CD1c-positive myeloid dendritic cell (primary cell): ENCODE measurements around the gene EP300.
"Not testable (repeated sequence)": the region's sequence is repeated elsewhere in the genome, so short reads cannot be mapped to it uniquely, and the experiment has no call there.

ENCODE experiments used
- DNase-seq: peaks from one replicate; pipeline ENCODE4 v3.0.0-alpha.2; 2016; ENCODE audit errors: extremely low spot score

Gene EP300

GRCh38 chr22:41152902-41153301 is 60.5 kb downstream of the EP300 start:
- DNase-seq, result no peak

GRCh38 chr22:41157083-41157482 is 64.7 kb downstream of the EP300 start:
- DNase-seq, result no peak

- DNase-seq, result no peak
These were observed 76.8 kb downstream of the EP300 start for GRCh38 chr22:41169157-41169556.

- DNase-seq, result no peak
These were observed 79.6 kb downstream of the EP300 start for GRCh38 chr22:41171996-41172395.

- no peak for DNase-seq
These were observed 83.2 kb downstream of the EP300 start for GRCh38 chr22:41175546-41175945.

- DNase-seq, result no peak
These were observed 84.7 kb downstream of the EP300 start for GRCh38 chr22:41177040-41177621.

- DNase-seq, result no peak
These were observed 85.4 kb downstream of the EP300 start for GRCh38 chr22:41177622-41178424.

GRCh38 chr22:41178425-41178975 is 86.1 kb downstream of the EP300 start:
- DNase-seq, result no peak

GRCh38 chr22:41180362-41180761 is 88.0 kb downstream of the EP300 start:
- DNase-seq, result not testable (repeated sequence)

- DNase-seq, result no peak
These were observed 88.5 kb downstream of the EP300 start for GRCh38 chr22:41180926-41181325.

- DNase-seq, result no peak
These were observed 89.2 kb downstream of the EP300 start for GRCh38 chr22:41181349-41182241.

GRCh38 chr22:41184679-41185078 is 92.3 kb downstream of the EP300 start:
- no peak for DNase-seq

- no peak for DNase-seq
These were observed 99.1 kb downstream of the EP300 start for GRCh38 chr22:41191467-41191866.

- DNase-seq, result no peak
These were observed 101.4 kb downstream of the EP300 start for GRCh38 chr22:41193829-41194228.

- DNase-seq, result peak; percentile 90
These were observed 104.9 kb downstream of the EP300 start for GRCh38 chr22:41197038-41197972.

GRCh38 chr22:41198027-41198580 is 105.7 kb downstream of the EP300 start:
- DNase-seq, result peak; percentile 44

- peak; percentile 70 for DNase-seq
These were observed 108.7 kb downstream of the EP300 start for GRCh38 chr22:41201141-41201540.

GRCh38 chr22:41203118-41203517 is 110.7 kb downstream of the EP300 start:
- no peak for DNase-seq

- DNase-seq, result no peak
These were observed 111.7 kb downstream of the EP300 start for GRCh38 chr22:41204066-41204465.

GRCh38 chr22:41204992-41205900 is 112.9 kb downstream of the EP300 start, which contains the start of gene L3MBTL2:
Gene L3MBTL2 (plus strand): TSS chr22:41205312. CDS start chr22:41205363, 51 bp downstream.
- peak; percentile 98 for DNase-seq
